NCI-H446 (cell line): ENCODE results near the gene RANBP2.
"Not testable (repeated sequence)": the region's sequence is repeated elsewhere in the genome, so short reads cannot be mapped to it uniquely, and the experiment has no call there.

ENCODE experiments used
- DNase-seq, 2 experiments: peaks; one replicate each; lab custom pipeline; 2025; lab: John Stamatoyannopoulos, UW

Gene RANBP2

DNA sequence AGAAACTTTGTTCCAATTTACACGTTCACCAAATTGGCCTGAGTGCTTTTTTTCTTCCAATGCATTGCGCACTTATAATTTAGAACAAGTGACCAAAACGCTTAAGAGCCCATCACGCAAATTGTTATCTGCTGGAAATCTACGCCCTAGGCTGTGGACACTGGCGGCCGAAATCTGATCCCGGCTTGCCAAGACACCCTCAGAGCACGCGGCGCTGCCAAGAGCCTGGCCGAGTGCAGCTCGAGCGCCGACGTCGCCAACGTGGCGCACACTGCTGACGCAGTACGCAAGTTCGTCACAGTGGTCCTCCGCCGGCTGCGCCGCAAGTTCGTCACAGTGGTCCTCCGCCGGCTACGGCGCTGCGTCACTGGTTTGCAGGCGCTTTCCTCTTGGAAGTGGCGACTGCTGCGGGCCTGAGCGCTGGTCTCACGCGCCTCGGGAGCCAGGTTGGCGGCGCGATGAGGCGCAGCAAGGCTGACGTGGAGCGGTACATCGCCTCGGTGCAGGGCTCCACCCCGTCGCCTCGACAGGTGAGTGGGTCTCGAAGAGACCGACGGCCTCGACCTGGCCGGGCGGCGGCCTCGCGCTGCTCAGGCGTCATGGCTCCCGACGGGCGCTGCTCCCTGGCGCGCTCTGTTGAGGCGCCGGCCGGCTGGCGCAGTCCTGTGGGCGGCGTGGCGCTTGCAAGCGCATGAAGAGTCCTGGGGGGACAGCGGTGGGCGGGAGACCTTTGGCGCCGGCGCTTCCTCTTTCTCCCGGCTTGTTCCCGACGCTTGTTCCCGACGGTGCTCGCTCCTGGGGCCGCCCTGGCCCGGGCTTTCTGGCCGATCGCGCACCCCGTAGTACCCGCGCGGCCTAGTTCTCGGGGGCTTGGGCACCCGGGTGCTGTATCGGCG, at the start of gene RANBP2:
TSS of gene RANBP2 (plus strand) at position 334 of the 896 bp plus-strand sequence. CDS start at position 459, 125 bp downstream.
- peak; percentile 88 to 98 for DNase-seq

DNA sequence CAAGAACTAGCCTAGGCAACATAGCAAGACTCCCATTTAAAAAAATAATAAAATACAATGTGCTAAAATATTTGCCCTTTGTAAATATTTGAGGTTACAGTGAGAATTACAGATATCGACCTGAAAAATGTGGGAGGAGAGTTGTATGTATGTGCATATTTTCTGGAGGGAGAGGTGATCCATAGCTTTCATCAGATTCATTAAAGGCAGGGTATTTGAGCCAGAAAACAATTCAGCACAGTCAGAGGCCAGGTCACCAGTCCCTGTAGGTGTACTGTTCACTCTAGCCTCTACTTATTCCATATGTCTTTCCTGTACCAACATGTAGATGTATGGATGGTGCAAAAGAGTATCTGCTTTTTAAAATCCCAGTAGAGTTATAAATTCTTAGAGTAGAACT, 49.0 kb upstream of the RANBP2 start:
- DNase-seq = not testable (repeated sequence)

GRCh38 chr2:108672200-108672805, 47.0 kb upstream of the RANBP2 start:
- DNase-seq = not testable (repeated sequence)

- DNase-seq = not testable (repeated sequence)
These were observed 42.8 kb upstream of the RANBP2 start for GRCh38 chr2:108676522-108676921.

DNA sequence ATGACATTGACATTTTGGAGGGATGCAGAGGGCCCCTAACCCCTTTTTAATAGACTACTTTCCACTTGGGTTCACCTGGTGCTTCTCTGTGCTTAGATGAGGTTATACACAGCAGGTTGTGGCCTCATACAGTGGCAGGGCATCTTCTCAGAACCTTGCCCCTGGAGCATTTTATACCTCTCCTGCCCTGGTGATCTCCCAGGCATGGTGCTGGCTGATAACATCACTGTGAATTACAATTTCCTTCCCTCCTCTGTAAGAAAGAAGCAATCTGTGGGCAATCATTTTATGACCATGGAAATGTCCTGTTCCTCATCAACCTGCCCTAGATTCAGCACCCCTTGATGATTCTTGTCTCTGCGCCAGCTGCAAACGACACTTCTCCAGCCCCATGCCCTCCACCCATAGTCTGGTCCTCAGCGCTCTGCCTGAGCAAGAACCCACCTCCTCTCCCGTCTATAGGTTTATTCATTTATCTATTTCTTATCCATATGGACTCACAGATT, 42.0 kb upstream of the RANBP2 start:
- not testable (repeated sequence) for DNase-seq

DNA sequence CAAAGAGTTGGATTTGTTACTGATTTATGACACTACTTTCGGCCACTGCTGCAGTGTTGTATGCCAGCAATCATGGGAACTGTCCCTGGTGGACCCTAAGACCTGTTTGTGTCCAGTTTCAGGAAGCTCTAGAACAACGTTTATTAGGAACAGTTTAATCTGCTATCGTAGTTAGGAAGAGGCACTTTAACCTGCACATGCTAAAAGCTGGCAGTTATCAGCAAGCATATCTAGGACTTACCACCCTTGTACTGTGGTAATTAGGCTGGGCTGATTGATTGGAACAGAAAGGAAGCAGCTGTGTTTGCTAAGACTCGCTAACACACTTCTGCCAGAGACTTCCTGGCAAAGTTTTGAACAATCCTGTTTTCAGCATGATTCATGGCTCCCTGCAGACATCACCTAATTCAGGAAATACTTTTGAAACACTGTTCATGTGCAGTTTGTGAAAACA, 41.1 kb upstream of the RANBP2 start:
- DNase-seq = peak in 1 of 2 experiments; percentile 23

DNA sequence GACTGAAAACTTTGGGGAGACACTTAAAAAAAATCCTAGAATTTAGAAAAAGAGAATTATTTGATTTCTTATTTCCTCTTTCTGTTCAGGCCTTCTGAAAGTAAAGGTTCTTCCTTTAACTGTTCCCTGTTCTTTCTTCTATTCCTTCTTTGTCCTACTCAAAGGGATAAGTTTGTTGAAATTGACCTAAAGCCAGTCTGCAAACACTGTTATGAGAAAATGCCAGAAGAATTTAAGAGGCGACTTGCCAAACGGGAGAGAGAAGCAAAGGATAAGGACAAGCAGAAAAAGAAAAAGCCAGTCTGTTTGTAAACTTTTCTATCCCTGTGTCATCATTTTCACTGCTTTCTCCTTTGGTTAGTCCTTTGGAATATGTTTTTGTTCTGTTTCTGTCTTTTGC, 38.5 kb upstream of the RANBP2 start:
- DNase-seq = not testable (repeated sequence)

DNA sequence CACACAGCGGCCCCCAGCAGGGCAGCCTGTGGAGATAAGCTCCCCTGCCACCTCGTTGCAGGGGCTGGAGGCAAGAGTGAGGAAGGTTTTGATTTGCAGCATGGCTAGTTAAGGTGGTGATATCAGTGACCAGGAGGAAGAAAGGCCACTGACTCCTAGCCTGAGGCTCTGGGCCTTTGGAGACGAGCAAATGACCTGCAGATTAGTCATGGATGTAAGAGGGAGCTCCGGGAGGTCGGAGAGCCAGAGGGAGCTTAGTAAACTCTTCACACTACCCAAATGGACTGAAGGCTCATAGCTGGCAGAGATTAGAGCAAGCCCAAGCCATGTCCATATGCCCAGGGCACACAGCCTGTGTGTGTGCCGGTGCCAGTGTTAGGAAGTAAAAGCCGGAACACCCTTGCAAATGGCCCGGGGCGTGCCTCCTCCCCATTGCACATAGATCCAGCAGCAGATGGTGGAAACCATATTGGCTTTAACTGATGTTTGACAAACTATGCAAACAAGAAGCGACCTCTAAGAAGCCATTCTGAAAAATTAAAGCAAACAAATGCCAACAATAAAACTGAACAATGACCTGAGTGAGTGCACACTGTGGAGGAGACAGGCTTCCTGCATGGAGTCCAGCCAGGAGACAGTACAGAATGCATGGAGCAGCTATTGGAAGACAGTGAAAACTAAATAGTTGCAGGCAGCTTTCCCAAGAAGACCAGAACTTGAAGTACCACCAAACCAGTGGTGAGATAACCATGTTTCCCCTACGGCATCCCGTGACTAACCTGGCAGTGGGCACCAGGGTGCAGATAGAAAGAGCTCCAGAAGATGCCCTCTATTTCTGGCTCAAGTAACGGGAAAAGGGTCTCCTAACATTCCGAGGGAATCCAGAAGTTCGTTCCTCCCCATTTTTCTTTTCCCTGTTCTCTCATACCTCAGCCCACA, 30.2 kb upstream of the RANBP2 start:
- peak in 1 of 2 experiments; percentile 28 for DNase-seq

- DNase-seq = not testable (repeated sequence)
These were observed 29.3 kb upstream of the RANBP2 start for GRCh38 chr2:108690001-108690400.

- no peak for DNase-seq
These were observed 27.8 kb upstream of the RANBP2 start for GRCh38 chr2:108691447-108691846.

DNA sequence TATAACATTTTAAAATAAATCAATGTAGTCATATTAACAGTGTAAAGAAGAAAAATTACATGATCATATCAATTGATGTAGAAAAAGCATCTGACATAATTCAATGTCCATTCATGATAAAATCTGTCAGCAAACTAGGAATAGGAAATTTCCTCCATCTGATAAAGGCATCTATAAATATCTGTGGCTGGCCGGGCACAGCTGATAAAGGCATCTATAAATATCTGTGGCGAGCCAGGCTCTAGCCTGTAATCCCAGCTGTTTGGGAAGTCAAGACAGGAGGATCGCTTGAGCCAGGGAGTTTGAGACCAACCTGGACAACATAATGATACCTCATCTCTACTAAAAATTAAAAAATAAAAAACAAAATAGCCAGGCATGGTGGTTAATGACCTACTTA, 18.1 kb upstream of the RANBP2 start:
- no peak for DNase-seq

DNA sequence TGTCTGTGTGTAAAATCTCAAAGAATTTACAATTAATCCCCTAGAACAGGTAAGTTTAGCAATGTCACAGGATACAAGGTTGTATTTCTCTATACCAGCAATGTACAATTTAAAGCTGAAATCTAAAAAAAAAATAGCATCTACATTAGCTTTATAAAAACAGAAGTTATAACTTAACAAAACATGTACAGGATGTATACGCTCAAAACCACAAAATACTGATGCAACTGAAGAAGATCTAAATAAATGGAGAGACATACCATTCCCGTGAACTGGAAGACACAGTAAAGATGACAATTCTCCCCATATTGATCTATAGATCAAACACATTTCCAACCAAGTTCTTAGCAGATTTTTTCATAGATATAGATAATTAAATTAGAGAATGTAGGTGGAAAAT, 17.5 kb upstream of the RANBP2 start:
- no peak for DNase-seq

- no peak for DNase-seq
These were observed 14.4 kb upstream of the RANBP2 start for GRCh38 chr2:108704871-108705270.

DNA sequence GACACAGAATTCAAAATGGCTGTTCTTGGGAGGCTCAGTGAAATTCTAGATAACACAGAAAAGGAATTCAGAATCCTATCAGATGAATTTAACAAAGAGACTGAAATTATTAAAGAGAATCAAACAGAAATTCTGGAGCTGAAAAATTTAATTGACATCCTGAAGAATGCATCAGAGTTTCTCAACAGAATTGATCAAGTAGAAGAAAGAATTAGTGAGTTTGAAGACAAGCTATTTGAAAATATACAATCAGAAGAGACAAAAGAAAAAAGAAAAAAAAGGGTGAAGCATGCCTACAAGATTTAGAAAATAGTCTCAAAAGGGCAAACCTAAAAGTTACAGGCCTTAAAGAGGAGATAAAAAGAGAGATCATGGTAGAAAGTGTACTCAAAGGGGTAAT, 12.0 kb upstream of the RANBP2 start:
- DNase-seq = no peak

DNA sequence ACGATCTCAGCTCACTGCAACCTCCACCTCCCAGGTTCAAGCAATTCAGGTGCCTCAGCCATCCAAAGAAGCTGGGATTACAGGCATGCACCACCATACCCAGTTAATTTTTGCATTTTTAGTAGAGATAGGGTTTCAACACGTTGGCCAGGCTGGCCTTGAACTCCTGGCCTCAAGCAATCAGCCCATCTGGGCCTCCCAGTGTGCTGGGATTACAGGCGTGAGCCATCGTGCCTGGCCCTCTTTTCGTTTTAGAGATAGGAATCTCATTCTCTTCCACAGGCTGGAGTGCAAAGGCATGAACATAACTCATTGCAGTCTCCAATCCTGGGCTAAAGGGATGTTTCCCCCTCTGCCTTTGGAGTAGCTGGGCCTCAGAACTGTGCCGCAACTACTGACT, 2.3 kb upstream of the RANBP2 start:
- DNase-seq = not testable (repeated sequence)

DNA sequence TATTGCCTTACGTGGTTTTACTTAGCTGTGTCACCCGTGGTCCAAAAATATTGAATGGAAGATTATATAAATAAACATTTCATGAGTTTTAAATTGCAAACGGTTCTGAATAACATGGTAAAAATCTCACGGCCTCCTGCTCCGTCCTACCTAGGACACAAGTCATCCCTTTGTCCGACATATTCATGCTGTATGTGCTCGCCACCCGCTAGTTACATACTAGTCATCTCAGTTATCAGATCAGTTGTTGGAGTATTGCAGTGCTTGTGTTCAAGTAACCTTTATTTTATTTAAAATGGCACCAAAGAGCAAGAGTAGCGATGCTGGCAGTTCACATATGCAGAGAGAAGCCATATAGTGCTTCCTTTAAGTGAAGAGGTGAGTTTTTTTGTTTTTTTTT, 6.8 kb downstream of the RANBP2 start:
- DNase-seq = not testable (repeated sequence)

DNA sequence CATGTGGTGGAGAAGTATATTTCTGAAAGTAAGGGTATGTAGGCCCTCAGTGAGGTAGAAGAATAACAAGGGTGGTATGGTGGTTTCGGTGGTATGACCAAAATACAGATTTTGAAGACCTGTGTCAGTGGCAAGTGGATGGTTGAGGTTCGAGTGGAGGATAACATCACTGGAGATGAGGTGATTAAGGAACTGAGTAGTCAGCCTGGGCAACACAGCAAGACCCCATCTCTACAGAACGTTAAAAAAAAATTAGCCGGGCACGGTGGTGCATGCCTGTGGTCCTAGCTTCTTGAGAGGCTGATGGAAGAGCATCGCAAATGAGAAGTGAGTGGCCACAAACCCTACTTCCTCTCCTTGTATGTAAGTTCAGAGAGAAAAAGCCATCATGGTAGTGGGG, 15.4 kb downstream of the RANBP2 start:
- DNase-seq = not testable (repeated sequence)

- DNase-seq = not testable (repeated sequence)
These were observed 38.7 kb downstream of the RANBP2 start for GRCh38 chr2:108757973-108758372.

GRCh38 chr2:108762618-108763017, 43.3 kb downstream of the RANBP2 start:
- not testable (repeated sequence) for DNase-seq

DNA sequence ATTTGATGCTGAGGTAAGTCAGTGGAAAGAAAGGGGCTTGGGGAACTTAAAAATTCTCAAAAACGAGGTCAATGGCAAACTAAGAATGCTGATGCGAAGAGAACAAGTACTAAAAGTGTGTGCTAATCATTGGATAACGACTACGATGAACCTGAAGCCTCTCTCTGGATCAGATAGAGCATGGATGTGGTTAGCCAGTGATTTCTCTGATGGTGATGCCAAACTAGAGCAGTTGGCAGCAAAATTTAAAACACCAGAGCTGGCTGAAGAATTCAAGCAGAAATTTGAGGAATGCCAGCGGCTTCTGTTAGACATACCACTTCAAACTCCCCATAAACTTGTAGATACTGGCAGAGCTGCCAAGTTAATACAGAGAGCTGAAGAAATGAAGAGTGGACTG, 47.4 kb downstream of the RANBP2 start:
- DNase-seq = not testable (repeated sequence)

DNA sequence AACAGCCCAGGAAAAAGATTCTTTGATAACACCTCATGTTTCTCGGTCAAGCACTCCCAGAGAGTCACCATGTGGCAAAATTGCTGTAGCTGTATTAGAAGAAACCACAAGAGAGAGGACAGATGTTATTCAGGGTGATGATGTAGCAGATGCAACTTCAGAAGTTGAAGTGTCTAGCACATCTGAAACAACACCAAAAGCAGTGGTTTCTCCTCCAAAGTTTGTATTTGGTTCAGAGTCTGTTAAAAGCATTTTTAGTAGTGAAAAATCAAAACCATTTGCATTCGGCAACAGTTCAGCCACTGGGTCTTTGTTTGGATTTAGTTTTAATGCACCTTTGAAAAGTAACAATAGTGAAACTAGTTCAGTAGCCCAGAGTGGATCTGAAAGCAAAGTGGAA, 48.6 kb downstream of the RANBP2 start:
- not testable (repeated sequence) for DNase-seq

- no peak for DNase-seq
These were observed 57.2 kb downstream of the RANBP2 start for GRCh38 chr2:108776475-108776874.
